GM21423 (cell line): Measurements from ENCODE around the gene NOL9.

ENCODE experiments used
- ATAC-seq: cut with Tn5 transposase; IDR thresholded peaks from one replicate; pipeline ENCODE4 v1.9.1; 2021; ENCODE audit warnings: mild to moderate bottlenecking, moderate library complexity; ENCODE audit not compliant: unreplicated experiment

The NOL9 gene

GRCh38 chr1:6526316-6526715, 28.0 kb downstream of the NOL9 start:
- ATAC-seq: no peak

- ATAC-seq: no peak
These were observed 30.7 kb downstream of the NOL9 start for GRCh38 chr1:6523566-6523965.

GRCh38 chr1:6521536-6521935, 32.8 kb downstream of the NOL9 start:
- no peak for ATAC-seq

GRCh38 chr1:6519935-6520671, 34.2 kb downstream of the NOL9 start:
- no peak for ATAC-seq

- no peak for ATAC-seq
These were observed 34.8 kb downstream of the NOL9 start for GRCh38 chr1:6519491-6519934.

GRCh38 chr1:6517435-6517851, 36.9 kb downstream of the NOL9 start:
- ATAC-seq: no peak

- no peak for ATAC-seq
These were observed 38.5 kb downstream of the NOL9 start for GRCh38 chr1:6515771-6516170.

GRCh38 chr1:6513320-6513801, 41.0 kb downstream of the NOL9 start:
- ATAC-seq: no peak

GRCh38 chr1:6512908-6513280, 41.4 kb downstream of the NOL9 start:
- ATAC-seq: no peak

- no peak for ATAC-seq
These were observed 41.9 kb downstream of the NOL9 start for GRCh38 chr1:6512245-6512907.

- ATAC-seq: no peak
These were observed 42.6 kb downstream of the NOL9 start for GRCh38 chr1:6511561-6512244.

GRCh38 chr1:6511056-6511455, 43.3 kb downstream of the NOL9 start:
- no peak for ATAC-seq

GRCh38 chr1:6510493-6510892, 43.8 kb downstream of the NOL9 start:
- no peak for ATAC-seq

GRCh38 chr1:6509919-6510291, 44.4 kb downstream of the NOL9 start:
- no peak for ATAC-seq

- ATAC-seq: no peak
These were observed 44.9 kb downstream of the NOL9 start for GRCh38 chr1:6509220-6509918.

GRCh38 chr1:6508816-6509189, 45.5 kb downstream of the NOL9 start:
- ATAC-seq: no peak

GRCh38 chr1:6508154-6508815, 46.0 kb downstream of the NOL9 start:
- ATAC-seq: no peak

GRCh38 chr1:6507461-6507911, 46.8 kb downstream of the NOL9 start:
- ATAC-seq: no peak

- ATAC-seq: no peak
These were observed 47.3 kb downstream of the NOL9 start for GRCh38 chr1:6507037-6507428.

GRCh38 chr1:6506210-6507036, 47.9 kb downstream of the NOL9 start:
- ATAC-seq: no peak
